NCI-H526 (cell line): ENCODE results near the gene SLC25A22.

Experiments used
- DNase-seq, 2 experiments: peaks; one replicate each; lab custom pipeline; 2025; lab: John Stamatoyannopoulos, UW

Gene SLC25A22

DNA sequence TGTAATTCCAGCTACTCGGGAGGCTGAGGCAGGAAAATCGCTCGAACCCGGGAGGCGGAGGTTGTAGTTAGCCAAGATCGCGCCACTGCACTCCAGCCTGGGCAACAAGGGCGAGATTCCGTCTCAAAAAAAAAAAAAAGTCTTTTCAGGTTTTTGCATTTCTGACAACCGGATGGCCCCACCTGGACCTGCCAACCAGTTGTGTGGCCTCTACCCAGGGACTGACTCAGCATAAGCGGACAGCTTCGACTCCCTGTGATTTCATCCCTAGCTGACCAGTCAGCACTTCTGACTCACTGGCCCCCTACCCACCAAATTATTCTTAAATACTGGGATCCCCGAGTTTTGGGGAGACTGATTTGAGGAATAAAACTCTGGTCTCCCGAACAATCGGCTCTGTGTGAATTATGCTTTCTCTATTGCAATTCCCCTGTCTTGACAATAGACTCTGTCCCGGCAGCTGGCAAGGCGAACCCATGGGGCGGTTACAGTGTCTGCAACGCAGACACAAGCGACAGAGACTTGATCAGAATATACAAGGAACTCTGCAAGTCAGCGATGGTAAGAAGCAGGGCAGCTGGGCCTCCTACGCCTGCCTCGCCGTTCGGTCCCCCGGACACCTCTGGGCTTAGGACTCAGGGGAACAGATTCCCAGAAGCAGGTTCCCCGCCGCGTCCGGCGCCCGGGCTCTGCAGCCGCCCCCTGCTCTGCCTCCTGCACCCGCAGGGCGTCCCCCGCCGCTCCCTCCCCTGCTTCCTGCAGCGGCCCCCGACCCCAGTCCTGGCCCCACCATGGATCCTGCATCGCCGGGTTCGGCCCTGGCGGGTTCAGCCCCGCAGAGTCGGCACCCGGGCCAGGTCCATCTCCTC lies 51.6 kb downstream of the SLC25A22 start:
- DNase-seq: peak; percentile 58 to 83

DNA sequence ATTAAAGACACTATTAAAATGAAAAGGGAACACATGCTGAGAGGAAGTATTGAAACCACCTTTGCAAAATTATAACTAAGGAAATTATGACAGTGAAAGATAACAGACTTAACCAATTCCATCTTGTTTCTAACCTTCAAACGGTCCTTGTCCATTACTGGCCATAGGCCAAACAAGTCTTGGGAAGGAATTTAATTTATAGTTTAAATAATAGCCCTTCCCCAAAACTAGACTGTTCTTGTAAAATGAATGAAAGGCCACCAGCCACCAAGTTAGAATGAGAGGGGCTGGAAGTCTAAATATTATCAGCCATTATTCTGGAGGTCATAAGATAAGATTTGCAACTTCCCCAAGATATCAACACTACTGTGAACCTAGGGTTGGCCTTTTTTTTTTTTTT lies 52.7 kb downstream of the SLC25A22 start:
- DNase-seq: no peak

DNA sequence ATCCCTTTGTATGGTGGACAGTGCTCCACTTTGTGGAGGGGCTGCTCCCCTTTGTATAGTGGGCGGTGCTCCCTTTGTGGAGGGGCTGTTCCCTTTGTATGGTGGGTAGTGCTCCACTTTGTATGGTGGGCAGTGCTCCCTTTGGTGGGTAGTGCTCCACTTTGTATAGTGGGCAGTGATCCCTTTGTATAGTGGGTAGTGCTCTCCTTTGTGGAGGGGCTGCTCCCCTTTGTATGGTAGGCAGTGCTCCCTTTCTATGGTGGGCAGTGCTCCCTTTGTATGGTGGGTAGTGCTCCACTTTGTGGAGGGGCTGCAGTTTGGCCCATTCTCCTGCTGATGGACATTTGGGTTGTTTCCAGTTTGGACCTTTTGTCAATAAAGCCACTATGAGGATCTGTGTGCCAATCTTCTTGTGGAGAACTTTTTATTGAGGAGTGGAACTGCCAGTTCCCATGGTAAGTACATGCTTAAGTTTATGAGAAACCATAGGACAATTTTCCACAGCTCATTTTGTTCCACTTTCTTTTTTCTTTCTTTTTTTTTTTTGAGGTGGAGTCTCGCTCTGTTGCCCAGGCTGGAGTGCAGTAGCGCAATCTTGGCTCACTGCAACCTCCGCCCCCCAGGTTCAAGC lies 55.4 kb downstream of the SLC25A22 start:
- no peak for DNase-seq

DNA sequence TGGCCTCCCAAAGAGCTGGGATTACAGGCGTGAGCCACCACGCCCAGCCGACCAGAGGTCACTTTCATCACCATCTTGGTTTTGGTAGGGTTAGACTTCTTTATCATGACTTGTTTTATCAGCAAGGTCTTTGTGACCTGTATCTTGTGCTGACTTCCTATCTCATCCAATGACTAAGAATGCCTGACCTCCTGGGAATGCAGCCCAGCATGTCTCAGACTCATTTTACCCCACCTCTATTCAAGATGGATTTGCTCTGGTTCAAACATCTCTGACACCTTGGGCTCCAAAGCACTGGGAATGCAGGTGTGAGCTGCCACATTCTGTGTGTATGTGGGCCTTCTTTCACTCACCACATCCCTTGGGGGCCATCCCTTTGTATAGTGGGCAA lies 55.9 kb downstream of the SLC25A22 start:
- no peak for DNase-seq
